Adrenal gland (tissue), 12 donors: ENCODE results near the gene FBRSL1. TPM values are rescaled to one million over a fixed set of nuclear protein-coding genes. Genes with fewer than 3 reads are reported as not detected.

ENCODE experiments used
- DNase-seq, 7 donors: peaks; one replicate each; pipeline ENCODE4 v3.0.0-alpha.2; 2019 to 2020
- H3K27ac ChIP-seq, 5 donors: fragments of 200-600 bp; sonication (generic) in 4 of 5; 1 replicate in 3 of 5; 2 replicates in 2 of 5; pipeline versions ENCODE4 v1.5.1 to v1.8.0; 2016 to 2020; ENCODE audit warnings: mild to moderate bottlenecking in 1 of 5
- H3K27me3 ChIP-seq: fragments of 200-600 bp; 2 replicates; pipeline ENCODE4 v1.8.0; 2021
- H3K36me3 ChIP-seq, 2 donors: fragments of 200-600 bp; replicated peaks in 1 of 2; 1 replicate in 1 of 2; 2 replicates in 1 of 2; pipeline versions ENCODE4 v1.5.1 to v1.8.0; 2018 to 2022
- H3K4me1 ChIP-seq, 2 donors: fragments of 200-600 bp; replicated peaks in 1 of 2; 1 replicate in 1 of 2; 2 replicates in 1 of 2; pipeline versions ENCODE4 v1.5.1 to v1.8.0; 2018 to 2021
- H3K4me3 ChIP-seq, 4 donors: fragments of 200-600 bp; sonication (generic) in 3 of 4; one replicate each; pipeline ENCODE4 v1.5.1; 2016 to 2018
- H3K9me3 ChIP-seq, 3 donors: fragments of 200-600 bp; sonication (generic) in 1 of 3; replicated peaks in 1 of 3; 1 replicate in 2 of 3; 2 replicates in 1 of 3; pipeline versions ENCODE4 v1.5.1 to v1.8.0; 2016 to 2021
- CTCF ChIP-seq, 6 experiments: fragments of 450-650 bp in 4 of 6; fragments of 200-600 bp in 2 of 6; sonication (generic) in 1 of 6; IDR thresholded peaks; 1 replicate in 5 of 6; 2 replicates in 1 of 6; pipeline versions ENCODE4 v1.5.1 to v1.8.0; 2016 to 2021; ENCODE audit warnings: antibody characterized with exemption in 6 of 6, mild to moderate bottlenecking in 2 of 6, moderate library complexity in 1 of 6
- POLR2A ChIP-seq, 2 donors: fragments of 450-650 bp; IDR thresholded peaks; one replicate each; pipeline ENCODE4 v1.6.1; 2017; ENCODE audit warnings: antibody characterized with exemption in 2 of 2, mild to moderate bottlenecking in 2 of 2, moderate library complexity in 1 of 2
- WGBS, 4 donors: extraction: QIAGEN DNeasy Blood & Tissue Kit in 2 of 4; methylation state at CpG; one replicate each; pipeline versions ENCODE4 v1.1.5 to v1.1.7; 2013 to 2017; 5-methylcytosine and 5-hydroxymethylcytosine counted together
- intact Hi-C, 2 donors: fragments of 100-400 bp; cut with DNase I; formaldehyde crosslinking; loops; one replicate each; pipeline versions ENCODE4 v1.14.1 to v1.15.0; 2022 to 2023
- polyA plus RNA-seq, 3 donors: library from polyadenylated mRNA; stranded (reverse); fragments of 200-250 nt in 2 of 3; fragments of 350-450 nt in 1 of 3; fragmentation: Illumina TruSeq in 1 of 3; extraction: RNeasy Lipid Tissue Mini Kit (QIAGEN cat#74804) in 1 of 3; gene quantifications; one replicate each; pipeline ENCODE4 v1.2.3, GENCODE V29; 2013 to 2014
- total RNA-seq, 9 donors: library from RNA; depleted of rRNA in 4 of 9; stranded (reverse); fragments of >200 nt in 4 of 9; fragments of 120-200 nt in 1 of 9; fragmentation: NEBNext Ultra II Directional in 1 of 9; extraction: Animal tissue kit (Norgen Biotek cat#: 25700) in 1 of 9; gene quantifications; one replicate each; pipeline versions ENCODE4 v1.1.0 to v1.2.4, GENCODE V29; 2013 to 2023
- donor health status: healthy with polysubstance abuse.
- donor health status: Bipolar disorder and iron deficiency.
- donor health status: DM: yes; HTN: yes; CAD: no.
- donor health status: DM: no; HTN: no; CAD: no.
- donor health status: DM: no; HTN: no; CAD: no.
- donor health status: DM: yes; HTN: yes; CAD: no.

Gene FBRSL1
- total and polyA plus RNA-seq, 12 donors: 5.3 to 63.8 (median 26.9) TPM

- no peaks in the 10 kb centered on the region for H3K9me3 ChIP-seq
- H3K27me3 ChIP-seq: peaks cover 3% of the 10 kb centered on the region
- no peak overlapping the region for H3K27ac ChIP-seq
- WGBS, 4 donors: 82 to 90% (median 83%) methylated on average over 5 to 16 of the region's 16 CpGs
- DNase-seq: no peak
- TF ChIP-seq POLR2A (IDR thresholded peaks at IDR 0.05) (no peak), CTCF (IDR thresholded peaks at IDR 0.05) (peak in 1 of 6 experiments; percentile 3)
- H3K4me1 ChIP-seq: no peaks in the 10 kb centered on the region
- intact Hi-C loops: no loop called here
- H3K4me3 ChIP-seq: no peak overlapping the region
- H3K36me3 ChIP-seq: no peaks in the 10 kb centered on the region
These were observed 11.1 kb upstream of the FBRSL1 start for GRCh38 chr12:132478845-132479244.

- Histone ChIP-seq H3K4me3 (no peak overlapping the region), H3K27ac (no peak overlapping the region), H3K27me3 (peaks cover 3% of the 10 kb centered on the region), H3K9me3 (no peaks in the 10 kb centered on the region), H3K4me1 (no peaks in the 10 kb centered on the region), H3K36me3 (no peaks in the 10 kb centered on the region)
- intact Hi-C loops: no loop called here
- WGBS, 4 donors: 79 to 91% (median 88%) methylated on average over 1 to 13 of the region's 13 CpGs
- TF ChIP-seq POLR2A (IDR thresholded peaks at IDR 0.05) (no peak), CTCF (IDR thresholded peaks at IDR 0.05) (no peak)
- DNase-seq: no peak
These were observed 10.7 kb upstream of the FBRSL1 start for GRCh38 chr12:132479291-132479690.

GRCh38 chr12:132479938-132480622 lies 9.9 kb upstream of the FBRSL1 start:
- peaks cover 3% of the 10 kb centered on the region for H3K27me3 ChIP-seq
- no peak for TF ChIP-seq CTCF (IDR thresholded peaks at IDR 0.05)
- TF ChIP-seq POLR2A (IDR thresholded peaks at IDR 0.05): no peak
- no peaks in the 10 kb centered on the region for H3K9me3 ChIP-seq
- no peaks in the 10 kb centered on the region for H3K4me1 ChIP-seq
- 75 to 80% (median 77%) methylated on average over 20 to 38 of the region's 38 CpGs for WGBS, 4 donors
- H3K27ac ChIP-seq: no peak overlapping the region
- DNase-seq: no peak
- no peak overlapping the region for H3K4me3 ChIP-seq
- H3K36me3 ChIP-seq: no peaks in the 10 kb centered on the region
- intact Hi-C loops: no loop called here

GRCh38 chr12:132480623-132481132 lies 9.3 kb upstream of the FBRSL1 start:
- H3K27me3 ChIP-seq: peaks cover 3% of the 10 kb centered on the region
- no peak overlapping the region for H3K4me3 ChIP-seq
- TF ChIP-seq POLR2A (IDR thresholded peaks at IDR 0.05) (no peak), CTCF (IDR thresholded peaks at IDR 0.05) (no peak)
- H3K36me3 ChIP-seq: no peaks in the 10 kb centered on the region
- no peak overlapping the region for H3K27ac ChIP-seq
- no peak for DNase-seq
- no peaks in the 10 kb centered on the region for H3K4me1 ChIP-seq
- WGBS, 4 donors: 72 to 96% (median 76%) methylated on average over 5 to 14 of the region's 14 CpGs
- H3K9me3 ChIP-seq: no peaks in the 10 kb centered on the region
- intact Hi-C loops: no loop called here
